SK-N-SH treated with all-trans-retinoic acid at 6 μM for 48 hours (cell line): ENCODE data around the gene ST6GALNAC6.

Experiments used
- ATAC-seq: fragments of 200-7000 bp; cut with Tn5 transposase; 3 replicates; pipeline ENCODE4 v1.9.1; 2020; ENCODE audit warnings: mild to moderate bottlenecking, moderate library complexity
- ARNTL ChIP-seq: fragments of 450-650 bp; formaldehyde crosslinking; IDR thresholded peaks from 2 replicates; pipeline ENCODE4 v1.5.0; 2020; ENCODE audit warnings: low read depth, mild to moderate bottlenecking, moderate library complexity, borderline replicate concordance
- BACH2 ChIP-seq: fragments of 250-450 bp; sonication (Bioruptor Pico); IDR thresholded peaks from 2 replicates; pipeline ENCODE4 v1.9.0; 2021; ENCODE audit warnings: mild to moderate bottlenecking, borderline replicate concordance
- CREB5 ChIP-seq: fragments of 250-450 bp; sonication (Bioruptor Pico); IDR thresholded peaks from 2 replicates; pipeline ENCODE4 v1.5.1; 2020; ENCODE audit warnings: low read depth, mild to moderate bottlenecking, moderate library complexity
- CSDC2 ChIP-seq: fragments of 250-450 bp; sonication (Bioruptor Pico); IDR thresholded peaks from 2 replicates; pipeline ENCODE4 v1.5.0; 2020; ENCODE audit warnings: mild to moderate bottlenecking, moderate library complexity
- CSRNP3 ChIP-seq: fragments of 250-450 bp; sonication (Bioruptor Pico); IDR thresholded peaks from 2 replicates; pipeline ENCODE4 v1.5.1; 2021; ENCODE audit warnings: mild to moderate bottlenecking, moderate library complexity
- ESRRG ChIP-seq: fragments of 250-450 bp; sonication (Bioruptor Pico); IDR thresholded peaks from 2 replicates; pipeline ENCODE4 v1.6.1; 2021; ENCODE audit warnings: mild to moderate bottlenecking
- GLIS3 ChIP-seq: fragments of 250-450 bp; sonication (Bioruptor Pico); IDR thresholded peaks from 2 replicates; pipeline ENCODE4 v1.5.0; 2020; ENCODE audit warnings: mild to moderate bottlenecking, moderate library complexity
- ISL1 ChIP-seq: fragments of 250-450 bp; sonication (Bioruptor Pico); IDR thresholded peaks from 2 replicates; pipeline ENCODE4 v2.1.2; 2022; ENCODE audit warnings: mild to moderate bottlenecking, moderate library complexity
- OSR1 ChIP-seq: fragments of 250-450 bp; sonication (Bioruptor Pico); IDR thresholded peaks from 2 replicates; pipeline ENCODE4 v1.8.0; 2022; ENCODE audit warnings: moderate library complexity, mild to moderate bottlenecking, inconsistent platforms
- PATZ1 ChIP-seq: fragments of 250-450 bp; sonication (Bioruptor Pico); IDR thresholded peaks from 2 replicates; pipeline ENCODE4 v1.8.0; 2020; ENCODE audit warnings: mild to moderate bottlenecking, moderate library complexity, borderline replicate concordance
- POU6F1 ChIP-seq: fragments of 250-450 bp; sonication (Bioruptor Pico); IDR thresholded peaks from 2 replicates; pipeline ENCODE4 v1.8.0; 2021; ENCODE audit warnings: low read depth, mild to moderate bottlenecking, moderate library complexity, borderline replicate concordance
- PPARA ChIP-seq: fragments of 250-450 bp; sonication (Bioruptor Pico); IDR thresholded peaks from 2 replicates; pipeline ENCODE4 v1.5.0; 2020; ENCODE audit warnings: mild to moderate bottlenecking, borderline replicate concordance
- RARB ChIP-seq: fragments of 250-450 bp; sonication (Bioruptor Pico); IDR thresholded peaks from 2 replicates; pipeline ENCODE4 v1.8.0; 2021; ENCODE audit warnings: mild to moderate bottlenecking, moderate library complexity
- TCF4 ChIP-seq: fragments of 250-450 bp; sonication (Bioruptor Pico); IDR thresholded peaks from 2 replicates; pipeline ENCODE4 v1.8.0; 2021; ENCODE audit warnings: mild to moderate bottlenecking, moderate library complexity, borderline replicate concordance
- TOX ChIP-seq: fragments of 250-450 bp; sonication (Bioruptor Pico); IDR thresholded peaks from 2 replicates; pipeline ENCODE4 v1.8.0; 2021; ENCODE audit warnings: mild to moderate bottlenecking, moderate library complexity, borderline replicate concordance
- TSHZ2 ChIP-seq: fragments of 250-450 bp; sonication (Bioruptor Pico); IDR thresholded peaks from 2 replicates; pipeline ENCODE4 v1.5.0; 2020; ENCODE audit warnings: mild to moderate bottlenecking, moderate library complexity
- ZC3H10 ChIP-seq: fragments of 250-450 bp; sonication (Bioruptor Pico); IDR thresholded peaks from 2 replicates; pipeline ENCODE4 v1.5.1; 2021; ENCODE audit warnings: mild to moderate bottlenecking, moderate library complexity
- ZFP3 ChIP-seq: fragments of 250-450 bp; sonication (Bioruptor Pico); IDR thresholded peaks from 2 replicates; pipeline ENCODE4 v1.5.0; 2020; ENCODE audit warnings: mild to moderate bottlenecking, moderate library complexity
- ZFP30 ChIP-seq: fragments of 450-650 bp; formaldehyde crosslinking; IDR thresholded peaks from 2 replicates; pipeline ENCODE4 v1.5.0; 2022; ENCODE audit warnings: mild to moderate bottlenecking, moderate library complexity
- ZNF565 ChIP-seq: fragments of 450-650 bp; formaldehyde crosslinking; conservative IDR thresholded peaks from 2 replicates; pipeline ENCODE4 v1.5.0; 2020; ENCODE audit warnings: low read depth, mild to moderate bottlenecking, moderate library complexity
- ZNF70 ChIP-seq: fragments of 450-650 bp; formaldehyde crosslinking; IDR thresholded peaks from 2 replicates; pipeline ENCODE4 v1.5.0; 2020; ENCODE audit warnings: mild to moderate bottlenecking, moderate library complexity
- ZNF8 ChIP-seq: fragments of 450-650 bp; formaldehyde crosslinking; IDR thresholded peaks from 2 replicates; pipeline ENCODE4 v1.5.0; 2020; ENCODE audit warnings: mild to moderate bottlenecking, moderate library complexity

The ST6GALNAC6 gene

GRCh38 chr9:127847833-127848755, 51.3 kb downstream of the ST6GALNAC6 start:
- ATAC-seq: no peak
- TF ChIP-seq ZFP30 (CRISPR knock-in tag) (no peak), CSDC2 (CRISPR knock-in tag) (no peak), ZFP3 (CRISPR knock-in tag) (peak; percentile 98), ZNF565 (CRISPR knock-in tag) (no peak), PATZ1 (CRISPR knock-in tag) (no peak), POU6F1 (CRISPR knock-in tag) (no peak), RARB (CRISPR knock-in tag) (no peak)
- TF ChIP-seq, all 23 proteins: peak for 1

- peak; percentile 37; the same call in 2 of the 3 replicates for ATAC-seq
- TF ChIP-seq PPARA (CRISPR knock-in tag) (no peak), ESRRG (CRISPR knock-in tag) (no peak), RARB (CRISPR knock-in tag) (no peak), BACH2 (no peak), ISL1 (CRISPR knock-in tag) (no peak), ARNTL (CRISPR knock-in tag) (no peak), ZNF8 (CRISPR knock-in tag) (no peak), CSDC2 (CRISPR knock-in tag) (no peak), TSHZ2 (CRISPR knock-in tag) (no peak), ZFP30 (CRISPR knock-in tag) (no peak), ZNF565 (CRISPR knock-in tag) (no peak), OSR1 (CRISPR knock-in tag) (no peak), TCF4 (CRISPR knock-in tag) (no peak), ZC3H10 (CRISPR knock-in tag) (no peak), ZNF70 (no peak), CSRNP3 (no peak), GLIS3 (CRISPR knock-in tag) (no peak), TOX (CRISPR knock-in tag) (no peak), CREB5 (CRISPR knock-in tag) (no peak), ZFP3 (CRISPR knock-in tag) (no peak)
- TF ChIP-seq, all 23 proteins: peak for 0
Observed at GRCh38 chr9:127847178-127847510, 52.3 kb downstream of the ST6GALNAC6 start.
